ENCODE data around the gene FGFR3. TPM values are rescaled to one million over a fixed set of nuclear protein-coding genes. Genes with fewer than 3 reads are reported as not detected.

FGFR3 gene
- polyA plus RNA-seq, 1 of the 3 experiments (the other 2 are of a cell fraction) = 1.1 TPM

GRCh38 chr4:1808851-1809753, 16.0 kb downstream of the FGFR3 start:
- Histone ChIP-seq H3K4me1 (ENCODE audit: control insufficient read depth in 1 of 2, insufficient read depth in 2 of 2, low read depth in 1 of 2, low read length in 1 of 2) (peaks cover 0 to 3% of the 10 kb centered on the region in 2 experiments; a peak in 1 of 4 replicates), H3K36me3 (replicated peaks in 1 of 2; ENCODE audit: control insufficient read depth in 1 of 2, insufficient read depth in 2 of 2, low read length in 1 of 2) (peaks cover 0 to 8% of the 10 kb centered on the region in 2 experiments), H3K4me2 (no peak overlapping the region), H2AFZ (ENCODE audit: low read depth) (no peak overlapping the region), H3K27ac (ENCODE audit: low read depth in 2 of 2, low read length in 1 of 2) (no peak overlapping the region), H3K27me3 (ENCODE audit: insufficient read depth) (no peaks in the 10 kb centered on the region), H3K9me2 (no peaks in the 10 kb centered on the region), H3K9ac (no peak overlapping the region), H3K4me3 (ENCODE audit: low read depth in 2 of 2, low read length in 1 of 2) (no peak overlapping the region), H3K9me3 (no peaks in the 10 kb centered on the region), H3F3A (replicated peaks; ENCODE audit: insufficient read depth) (peaks cover 3% of the 10 kb centered on the region), H4K20me1 (ENCODE audit: insufficient read depth) (no peaks in the 10 kb centered on the region), H3K79me2 (ENCODE audit: insufficient read depth) (no peaks in the 10 kb centered on the region)
- POLR2A ChIA-PET = no interaction called here
- WGBS (ENCODE audit: low lambda C conversion rate) = 79% methylated on average over 9 of the region's 11 CpGs
- no peak for DNase-seq
- CTCF ChIA-PET = interaction anchor here (0.6 to 11.2 kb wide), 32 partner anchors 10 to 1032 kb away, joined by 3 to 166 read pairs (median 5); partner anchors contain the start of genes GAK and TMEM175
- TF ChIP-seq MAX (IDR thresholded peaks at IDR 0.05; ENCODE audit: low read depth) = no peak
- TF ChIP-seq IRF3 (IDR thresholded peaks at IDR 0.05; ENCODE audit: low read depth, low read length) = no peak
- TF ChIP-seq TAF1 (IDR thresholded peaks at IDR 0.05; ENCODE audit: borderline replicate concordance, low read depth, low read length) = no peak
- no peak for TF ChIP-seq USF1 (IDR thresholded peaks at IDR 0.05; ENCODE audit: borderline replicate concordance, low read depth)
- no peak for TF ChIP-seq TCF12 (IDR thresholded peaks at IDR 0.05)
- no peak for TF ChIP-seq RFX5 (IDR thresholded peaks at IDR 0.05; ENCODE audit: low read length)
- no peak for TF ChIP-seq TEAD4 (IDR thresholded peaks at IDR 0.05; ENCODE audit: borderline replicate concordance, insufficient read depth)
- no peak for TF ChIP-seq FOSL2 (IDR thresholded peaks at IDR 0.05; ENCODE audit: borderline replicate concordance, low read depth)
- no peak for TF ChIP-seq FOXM1 (IDR thresholded peaks at IDR 0.05; ENCODE audit: low read depth)
- TF ChIP-seq ZBTB33 (IDR thresholded peaks at IDR 0.05; ENCODE audit: borderline replicate concordance, low read depth) = no peak
- TF ChIP-seq GATA2 (CRISPR knock-in tag; IDR thresholded peaks at IDR 0.05) = no peak
- TF ChIP-seq PBX3 (IDR thresholded peaks at IDR 0.05) = no peak
- TF ChIP-seq EZH2phosphoT487 (IDR thresholded peaks at IDR 0.05; ENCODE audit: borderline replicate concordance, low read depth) = no peak
- TF ChIP-seq JUND (IDR thresholded peaks at IDR 0.05) = no peak

Data from SK-N-SH (cell line).